Activated T-cell treated with anti-CD3 and anti-CD28 coated beads for 1 hour (primary cell): Measurements from ENCODE around the gene DRD1.
"Not testable (repeated sequence)": the region's sequence is repeated elsewhere in the genome, so short reads cannot be mapped to it uniquely, and the experiment has no call there.

Experiments used
- DNase-seq: peaks from one replicate; pipeline ENCODE4 v3.0.0-alpha.2; 2020; ENCODE audit warnings: low read depth

Gene DRD1

GRCh38 chr5:175424594-175424993 is 19.4 kb downstream of the DRD1 start:
- not testable (repeated sequence) for DNase-seq

GRCh38 chr5:175422058-175422457 is 21.9 kb downstream of the DRD1 start:
- DNase-seq, result no peak

GRCh38 chr5:175420383-175420782 is 23.6 kb downstream of the DRD1 start:
- no peak for DNase-seq

- no peak for DNase-seq
Measured at GRCh38 chr5:175418251-175418650, 25.7 kb downstream of the DRD1 start.

GRCh38 chr5:175417384-175417783 is 26.6 kb downstream of the DRD1 start:
- no peak for DNase-seq

GRCh38 chr5:175415303-175415702 is 28.7 kb downstream of the DRD1 start:
- no peak for DNase-seq

GRCh38 chr5:175410926-175411325 is 33.1 kb downstream of the DRD1 start:
- DNase-seq, result no peak

- DNase-seq, result no peak
Measured at GRCh38 chr5:175406300-175406699, 37.7 kb downstream of the DRD1 start.

GRCh38 chr5:175397590-175398297 is 46.2 kb downstream of the DRD1 start:
- DNase-seq, result not testable (repeated sequence)

GRCh38 chr5:175395430-175395829 is 48.6 kb downstream of the DRD1 start:
- not testable (repeated sequence) for DNase-seq

- no peak for DNase-seq
Measured at GRCh38 chr5:175394601-175395000, 49.4 kb downstream of the DRD1 start.

GRCh38 chr5:175393897-175394296 is 50.1 kb downstream of the DRD1 start:
- DNase-seq, result no peak

GRCh38 chr5:175392236-175392635 is 51.7 kb downstream of the DRD1 start:
- no peak for DNase-seq

GRCh38 chr5:175390352-175391083 is 53.5 kb downstream of the DRD1 start:
- DNase-seq, result no peak
